Hypothalamus (tissue), 51 donors: ENCODE measurements around the gene SPRY4.
"Not testable (repeated sequence)": the region's sequence is repeated elsewhere in the genome, so short reads cannot be mapped to it uniquely, and the experiment has no call there.

Source experiments
- DNase-seq, 51 donors: peaks; one replicate each; lab custom pipeline; 2025; lab: John Stamatoyannopoulos, UW

Gene SPRY4

GRCh38 chr5:142295960-142296860 lies 28.6 kb downstream of the SPRY4 start:
- DNase-seq = no peak

DNA sequence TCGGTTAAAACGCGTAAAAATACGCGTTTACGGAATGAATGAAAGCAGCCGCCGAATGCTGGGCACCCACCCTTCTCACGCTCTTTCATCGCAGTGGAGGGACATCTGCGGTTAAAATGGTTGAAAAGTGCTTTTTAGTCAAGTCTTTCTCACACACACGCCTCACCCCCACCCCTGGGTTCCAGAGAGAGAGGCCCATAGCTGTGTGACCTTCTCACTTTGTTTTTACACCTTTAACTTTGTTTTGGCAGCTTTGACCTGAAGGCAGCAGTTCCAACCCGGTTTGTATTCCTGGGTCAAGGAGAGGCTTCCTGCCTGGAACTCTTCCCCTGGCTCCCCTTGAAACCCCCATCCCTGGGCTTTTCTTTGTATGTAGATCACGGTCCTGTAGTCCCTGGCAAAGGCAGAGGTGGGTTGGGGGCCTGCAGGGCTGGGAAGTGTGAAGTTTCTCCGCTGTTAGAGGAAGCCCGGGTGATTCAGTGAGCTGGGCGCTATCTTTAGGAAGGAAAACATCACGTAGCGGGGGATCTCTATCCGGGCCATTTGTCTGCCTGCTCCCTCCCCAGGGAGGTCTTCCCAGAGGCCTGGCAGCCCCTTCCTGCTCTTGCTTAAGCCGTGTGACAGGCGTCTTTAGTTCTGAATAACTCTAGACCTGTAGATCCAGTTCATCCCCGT lies 29.6 kb downstream of the SPRY4 start:
- DNase-seq = no peak

DNA sequence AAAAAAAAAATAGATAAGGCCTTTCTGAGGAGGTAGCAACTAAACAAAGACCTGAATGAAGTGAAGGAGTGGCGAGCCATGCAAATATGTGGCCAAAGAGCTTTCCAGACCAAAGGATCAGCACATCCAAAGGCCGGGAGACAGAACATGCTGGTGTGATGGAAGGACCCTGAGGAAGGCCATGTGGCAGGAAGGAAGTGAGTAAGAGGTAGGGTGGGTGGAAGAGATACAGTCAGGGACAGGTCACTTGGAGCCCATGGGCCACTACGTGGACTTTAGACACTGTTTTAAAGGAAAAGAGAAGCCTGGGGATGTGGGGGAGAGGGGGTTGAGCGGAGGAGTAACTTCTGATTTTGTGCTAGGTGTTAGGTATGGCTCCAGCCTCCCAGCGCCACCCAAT lies 31.3 kb downstream of the SPRY4 start:
- no peak for DNase-seq

DNA sequence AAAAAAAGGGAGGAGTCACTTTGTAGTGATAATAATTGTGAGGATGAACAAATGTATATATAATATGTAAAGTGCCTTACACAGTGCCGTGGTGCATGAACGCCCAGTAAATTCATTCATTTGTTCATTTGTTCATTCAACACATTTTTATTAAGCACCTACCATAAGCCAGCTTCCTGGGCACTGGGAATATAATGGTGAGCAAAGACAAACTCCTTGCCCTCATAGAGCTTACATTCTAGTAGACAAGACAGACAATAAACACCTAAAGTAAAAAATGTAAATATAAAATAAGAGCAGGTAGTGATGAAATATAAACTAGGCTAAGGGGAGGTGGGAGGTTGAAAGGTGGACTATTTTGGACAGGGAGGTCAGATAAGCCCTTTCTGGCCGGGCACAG lies 32.0 kb downstream of the SPRY4 start:
- no peak for DNase-seq

GRCh38 chr5:142292249-142292648 lies 32.6 kb downstream of the SPRY4 start:
- DNase-seq = no peak

DNA sequence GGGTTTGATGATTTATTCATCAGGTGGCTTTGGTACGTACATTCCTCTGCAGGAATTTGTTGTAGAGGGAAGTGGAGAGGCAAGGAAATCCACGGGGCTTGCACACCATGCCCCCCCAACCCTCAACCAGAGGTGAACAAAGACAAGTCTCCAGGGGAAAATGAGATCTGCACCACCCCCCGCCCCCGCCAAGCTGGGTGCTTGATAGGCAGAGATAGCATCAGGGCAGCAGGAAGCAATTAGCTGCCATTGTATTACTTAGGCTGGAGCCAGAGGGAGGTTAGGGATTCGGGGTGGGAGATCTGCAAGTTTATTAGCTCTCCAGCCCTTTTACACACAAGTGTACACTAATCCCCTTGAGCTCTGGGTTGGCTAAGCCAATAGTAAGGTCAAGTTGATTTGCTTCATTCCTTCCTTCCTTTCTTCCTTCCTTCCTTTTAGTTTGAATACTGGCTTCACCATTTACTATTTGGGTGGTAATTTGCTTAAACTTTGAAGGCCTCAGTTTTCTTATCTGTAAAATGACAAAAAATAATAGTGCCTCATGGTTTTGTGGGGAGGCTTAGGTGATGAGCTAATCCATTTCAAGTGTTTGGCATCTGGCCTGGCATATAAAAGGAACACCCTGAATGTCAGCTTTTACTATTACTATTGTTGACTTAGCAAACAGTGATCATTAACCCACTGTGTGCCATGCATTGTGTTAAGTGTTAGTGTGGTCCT lies 34.1 kb downstream of the SPRY4 start:
- DNase-seq = no peak

DNA sequence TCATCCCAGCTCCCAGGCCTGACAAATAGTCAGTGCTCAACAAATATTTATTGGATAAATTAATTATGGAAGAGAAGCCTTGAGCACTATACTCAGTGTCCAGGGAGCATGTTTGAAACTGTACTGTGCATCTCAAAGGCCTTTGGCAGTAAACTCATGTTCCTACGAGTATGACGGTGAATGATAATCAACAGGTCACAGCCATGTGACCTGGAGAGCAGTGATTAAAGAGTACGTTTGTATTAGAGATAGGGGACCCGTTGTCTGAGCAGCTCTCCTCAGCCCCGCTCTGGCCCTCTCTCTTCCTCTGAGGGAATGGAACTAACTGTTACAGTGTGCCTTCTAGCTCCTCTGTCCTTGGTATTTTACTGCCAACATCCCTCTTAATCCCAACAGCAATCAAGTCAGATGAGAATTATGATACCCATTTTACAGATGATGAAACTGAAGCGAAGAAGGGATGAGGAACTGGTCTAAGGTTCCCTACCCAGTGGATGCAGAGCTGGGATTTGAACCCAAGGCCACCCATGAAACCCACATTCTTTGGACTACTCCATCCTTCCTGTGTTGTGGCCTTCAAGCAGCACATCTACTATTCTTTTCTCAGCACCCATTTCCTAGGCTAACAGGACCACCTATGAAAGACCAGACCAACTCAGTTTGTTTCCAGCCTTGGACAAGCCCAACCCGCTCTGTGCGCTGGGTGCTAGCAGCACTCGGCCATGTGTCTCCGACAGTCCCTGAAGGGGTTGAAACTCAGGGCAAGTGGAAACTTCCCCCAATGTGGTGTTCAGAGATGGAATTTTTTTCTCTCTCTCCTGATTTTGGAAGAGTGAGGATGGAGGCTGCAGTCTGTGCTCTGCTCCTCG lies 34.9 kb downstream of the SPRY4 start:
- no peak for DNase-seq

DNA sequence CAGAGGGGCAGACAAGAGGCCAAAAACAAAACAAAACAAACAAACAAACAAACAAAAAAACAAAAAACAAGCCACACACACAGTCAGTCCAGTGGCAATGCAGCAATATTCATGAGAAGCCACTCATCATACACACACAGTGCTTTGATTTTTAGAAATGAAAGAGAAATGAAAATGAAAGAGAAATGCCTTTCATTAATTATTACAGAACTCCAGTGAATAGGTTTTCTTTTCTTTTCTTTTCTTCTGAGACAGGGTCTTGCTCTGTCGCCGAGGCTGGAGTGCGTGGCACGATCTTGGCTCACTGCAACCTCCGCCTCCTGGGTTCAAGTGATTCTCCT lies 36.9 kb downstream of the SPRY4 start:
- DNase-seq = no peak

DNA sequence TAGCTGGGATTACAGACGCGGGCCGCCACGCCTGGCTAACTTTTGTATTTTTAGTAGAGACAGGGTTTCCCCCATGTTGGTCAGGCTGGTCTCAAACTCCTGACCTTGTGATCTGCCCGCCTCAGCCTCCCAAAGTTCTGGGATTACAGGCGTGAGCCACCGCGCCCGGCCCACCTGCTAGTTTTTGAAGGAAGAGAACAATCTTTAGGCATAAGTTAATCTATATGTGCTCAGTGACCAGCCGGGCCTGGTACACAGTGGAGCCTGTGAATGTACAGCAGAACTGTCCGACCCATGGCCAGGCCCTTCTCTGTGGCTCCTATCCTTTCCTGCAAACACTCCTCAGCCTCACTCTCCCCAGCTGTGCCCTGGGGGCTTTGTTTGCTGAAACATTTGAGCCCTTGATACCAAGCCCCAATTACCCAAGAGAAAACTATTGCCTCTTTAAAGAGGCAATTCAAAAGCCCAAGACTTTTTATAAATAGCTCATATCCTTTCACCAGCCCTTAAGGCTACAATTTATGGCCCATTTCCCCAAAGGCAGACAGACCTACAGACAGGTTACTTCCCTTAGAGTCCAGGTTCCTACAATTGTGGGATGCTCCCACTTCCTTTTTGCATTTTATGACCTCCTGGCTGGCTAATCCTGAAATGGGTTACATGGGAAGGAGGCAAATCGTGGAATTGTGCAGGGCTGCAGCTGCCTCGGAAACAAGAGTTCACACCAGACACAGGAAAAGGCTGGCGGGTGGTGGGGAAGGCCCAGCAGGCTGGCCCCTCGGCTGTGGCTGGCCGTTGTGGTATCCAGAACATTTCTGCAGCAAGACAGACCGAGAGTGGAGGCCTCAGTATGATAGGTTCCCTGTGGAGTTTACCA lies 37.5 kb downstream of the SPRY4 start:
- DNase-seq = no peak

DNA sequence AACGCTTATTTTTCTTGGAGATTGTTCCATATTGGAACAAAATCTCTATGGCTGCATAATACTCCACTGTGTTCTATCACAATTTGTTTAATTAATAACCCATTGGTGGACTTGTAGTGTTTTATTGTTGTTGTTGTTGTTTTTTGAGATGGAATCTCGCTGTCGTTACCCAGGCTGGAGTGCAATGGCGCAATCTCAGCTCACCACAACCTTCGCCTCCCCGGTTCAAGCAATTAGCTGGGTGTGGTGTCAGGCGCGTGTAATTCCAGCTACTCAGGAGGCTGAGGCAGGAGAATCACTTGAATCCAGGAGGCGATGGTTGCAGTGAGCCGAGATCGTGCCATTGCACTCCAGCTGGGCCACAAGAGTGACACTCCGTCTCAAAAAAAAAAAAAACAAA lies 38.7 kb downstream of the SPRY4 start:
- no peak for DNase-seq

- DNase-seq = no peak
These were observed 41.5 kb downstream of the SPRY4 start for GRCh38 chr5:142283304-142283703.

- no peak for DNase-seq
These were observed 42.9 kb downstream of the SPRY4 start for GRCh38 chr5:142281966-142282365.

DNA sequence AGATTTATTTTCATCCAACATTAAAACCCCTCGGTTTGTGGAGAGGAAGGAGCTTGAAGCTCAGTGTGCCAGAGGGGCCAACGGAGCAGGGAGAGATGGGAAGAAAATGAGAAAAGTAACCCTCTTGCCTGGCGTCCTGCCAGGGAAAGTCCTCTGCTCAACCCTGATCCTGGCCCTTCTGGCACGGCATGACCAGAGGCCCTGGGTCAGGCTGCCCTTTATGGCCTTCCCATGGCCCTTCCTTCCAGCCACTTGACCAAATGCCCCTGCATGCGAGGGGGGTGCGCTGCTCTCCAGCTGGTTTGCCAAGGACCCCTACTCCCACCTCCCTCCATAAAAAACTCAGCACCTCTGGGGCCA lies 43.8 kb downstream of the SPRY4 start:
- DNase-seq = no peak

GRCh38 chr5:142280066-142281007 lies 44.5 kb downstream of the SPRY4 start:
- DNase-seq = no peak

DNA sequence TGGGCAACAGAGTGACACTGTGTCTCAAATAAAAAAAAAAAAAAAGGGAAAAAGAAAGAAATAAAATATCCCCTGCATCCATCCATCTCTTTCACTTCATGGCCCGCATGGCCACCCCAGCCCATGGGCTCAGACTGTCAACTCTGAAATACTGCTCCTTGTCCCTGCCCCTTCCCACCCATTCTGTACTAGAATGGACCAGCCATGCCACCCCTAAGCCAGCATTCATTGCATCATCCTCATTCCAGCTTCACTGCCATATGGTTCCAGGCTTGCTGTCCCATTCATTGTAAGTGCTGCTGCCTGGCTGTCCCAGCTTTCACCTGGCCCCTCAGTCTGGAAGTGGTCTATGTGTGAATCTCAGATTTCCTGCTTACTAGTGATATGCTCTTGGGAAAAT lies 46.2 kb downstream of the SPRY4 start:
- no peak for DNase-seq

- DNase-seq = no peak
These were observed 47.0 kb downstream of the SPRY4 start for GRCh38 chr5:142277796-142278195.

DNA sequence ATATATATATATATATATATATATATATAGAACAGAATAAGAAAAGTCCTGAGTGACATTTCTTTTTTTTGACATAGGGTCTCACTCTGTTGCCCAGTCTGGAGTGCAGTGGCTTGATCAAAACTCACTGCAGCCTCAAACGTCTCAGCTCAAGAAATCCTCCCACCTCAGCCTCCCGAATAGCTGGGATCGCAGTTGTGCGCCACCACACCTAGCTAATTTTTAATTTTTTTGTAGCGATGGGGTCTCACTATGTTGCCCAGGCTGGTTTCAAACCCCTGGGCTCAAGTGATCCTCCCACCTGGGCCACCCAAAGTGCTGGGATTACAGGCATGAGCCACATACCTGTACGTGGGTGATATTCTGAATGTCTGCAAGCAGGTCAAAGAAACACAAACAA lies 48.3 kb downstream of the SPRY4 start:
- no peak for DNase-seq

DNA sequence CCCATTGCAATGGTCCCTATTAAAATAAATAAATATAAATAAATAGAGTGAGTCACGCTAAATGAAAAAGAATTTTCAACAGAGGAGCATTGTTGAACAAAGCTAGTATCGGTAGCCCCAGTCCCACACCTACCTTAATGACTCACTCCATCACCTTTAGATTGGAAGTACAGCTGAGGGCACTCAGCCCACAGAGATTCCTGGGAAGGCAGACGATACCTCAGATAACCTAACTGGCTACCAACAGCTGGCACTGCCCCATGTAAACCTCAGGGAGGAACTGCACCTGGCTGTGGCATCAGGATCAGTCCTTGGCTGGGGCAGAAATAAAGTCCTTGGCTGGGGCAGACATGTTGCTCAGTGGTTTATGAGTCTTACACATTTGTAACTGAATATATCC lies 49.3 kb downstream of the SPRY4 start:
- no peak for DNase-seq

- DNase-seq = not testable (repeated sequence)
These were observed 52.2 kb downstream of the SPRY4 start for GRCh38 chr5:142272596-142272995.
